Ascending aorta (tissue), 2 donors: Measurements from ENCODE around the gene ATP11A. TPM values are rescaled to one million over a fixed set of nuclear protein-coding genes. Genes with fewer than 3 reads are reported as not detected.

Experiments
- DNase-seq, 2 donors: peaks; one replicate each; pipeline ENCODE4 v3.0.0-alpha.2; 2019; ENCODE audit warnings: low spot score in 2 of 2
- H3K27ac ChIP-seq, 2 donors: fragments of 200-600 bp; sonication (generic); one replicate each; pipeline ENCODE4 v1.5.1; 2016 to 2017; ENCODE audit warnings: mild to moderate bottlenecking in 1 of 2
- H3K27me3 ChIP-seq: fragments of 200-600 bp; sonication (generic); one replicate; pipeline ENCODE4 v1.5.1; 2017
- H3K36me3 ChIP-seq, 2 donors: fragments of 200-600 bp; sonication (generic); one replicate each; pipeline ENCODE4 v1.5.1; 2016
- H3K4me1 ChIP-seq, 2 donors: fragments of 200-600 bp; sonication (generic); one replicate each; pipeline ENCODE4 v1.5.1; 2016 to 2017; ENCODE audit warnings: mild to moderate bottlenecking in 1 of 2
- H3K4me3 ChIP-seq, 2 donors: fragments of 200-600 bp; sonication (generic); one replicate each; pipeline ENCODE4 v1.5.1; 2016 to 2017; ENCODE audit warnings: mild to moderate bottlenecking in 1 of 2
- H3K9me3 ChIP-seq, 2 donors: fragments of 200-600 bp; sonication (generic); one replicate each; pipeline ENCODE4 v1.5.1; 2016
- CTCF ChIP-seq, 3 experiments: fragments of 200-600 bp in 2 of 3; fragments of 450-650 bp in 1 of 3; sonication (generic) in 2 of 3; IDR thresholded peaks; one replicate each; pipeline ENCODE4 v1.5.1; 2016 to 2019; ENCODE audit warnings: antibody characterized with exemption in 3 of 3, mild to moderate bottlenecking in 1 of 3, moderate library complexity in 1 of 3
- intact Hi-C: fragments of 100-400 bp; cut with DNase I; formaldehyde crosslinking; loops from one replicate; pipeline ENCODE4 v1.15.1; 2023
- total RNA-seq: library from RNA; depleted of rRNA; stranded (reverse); fragments of >200 nt; gene quantifications from one replicate; pipeline ENCODE4 v1.1.0, GENCODE V29; 2016

The ATP11A gene
- total RNA-seq, 1 donor from 2014 or later: 50.1 TPM

DNA sequence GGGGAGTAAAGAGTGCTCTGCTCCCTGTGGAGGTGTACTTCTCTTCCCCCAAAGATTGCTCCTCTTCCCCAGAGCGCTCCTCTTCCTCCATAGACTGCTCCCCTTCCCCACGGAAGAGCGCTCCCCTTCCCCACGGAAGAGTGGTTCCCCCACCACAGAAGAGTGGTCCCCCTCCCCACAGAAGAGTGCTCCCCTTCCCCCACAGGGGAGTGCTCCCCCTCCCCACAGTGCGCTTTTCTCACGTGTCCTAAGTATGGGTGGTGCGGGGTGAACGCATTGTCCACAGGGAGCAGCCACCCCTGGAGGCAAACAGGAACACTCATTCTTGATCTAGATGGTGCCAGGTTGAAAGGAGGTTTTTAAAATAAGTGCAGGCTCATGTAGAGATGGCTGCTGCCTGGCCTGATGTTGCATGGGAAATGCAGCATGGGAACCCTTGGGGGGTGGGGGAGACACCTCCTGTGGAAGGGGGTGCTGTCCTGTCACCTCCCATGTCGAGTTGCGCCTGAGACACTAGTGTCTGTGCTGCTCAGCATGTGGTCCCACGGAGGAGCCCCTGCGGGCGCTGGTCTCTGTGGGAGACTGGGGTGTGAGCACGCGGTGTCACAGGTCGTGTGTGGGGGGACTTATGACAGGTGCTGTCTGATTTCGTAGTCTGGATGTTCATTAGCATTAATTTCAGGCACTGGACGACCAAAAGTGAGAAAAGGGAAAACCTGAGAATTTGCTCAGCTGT is 52.2 kb downstream of the ATP11A start:
- Histone ChIP-seq H3K9me3 (peaks cover 0 to under 1% of the 10 kb centered on the region in 2 donors), H3K4me3 (no peak overlapping the region), H3K4me1 (no peaks in the 10 kb centered on the region), H3K27me3 (no peaks in the 10 kb centered on the region), H3K36me3 (no peaks in the 10 kb centered on the region), H3K27ac (no peak overlapping the region)
- intact Hi-C loops: no loop called here
- no peak for TF ChIP-seq CTCF (IDR thresholded peaks at IDR 0.05)
- DNase-seq: no peak

- no peaks in the 10 kb centered on the region for H3K4me1 ChIP-seq
- DNase-seq: no peak
- intact Hi-C loops: no loop called here
- H3K27me3 ChIP-seq: no peaks in the 10 kb centered on the region
- no peak overlapping the region for H3K27ac ChIP-seq
- H3K36me3 ChIP-seq: no peaks in the 10 kb centered on the region
- no peak overlapping the region for H3K4me3 ChIP-seq
- no peak for TF ChIP-seq CTCF (IDR thresholded peaks at IDR 0.05)
- peaks cover 0 to 3% of the 10 kb centered on the region in 2 donors for H3K9me3 ChIP-seq
Observed at GRCh38 chr13:112742583-112742982, 52.7 kb downstream of the ATP11A start.

- no peak overlapping the region for H3K4me3 ChIP-seq
- no peak overlapping the region for H3K27ac ChIP-seq
- DNase-seq: no peak
Observed at GRCh38 chr13:112743451-112744167, 53.8 kb downstream of the ATP11A start.

GRCh38 chr13:112744168-112745021 is 54.6 kb downstream of the ATP11A start:
- Histone ChIP-seq H3K36me3 (no peaks in the 10 kb centered on the region), H3K27me3 (no peaks in the 10 kb centered on the region), H3K27ac (no peak overlapping the region), H3K9me3 (peaks cover 0 to 3% of the 10 kb centered on the region in 2 donors), H3K4me3 (no peak overlapping the region), H3K4me1 (no peaks in the 10 kb centered on the region)
- no peak for TF ChIP-seq CTCF (IDR thresholded peaks at IDR 0.05)
- intact Hi-C loops: no loop called here
- DNase-seq: no peak

More at GRCh38 chr13:112743451-112744167, 53.8 kb downstream of the ATP11A start:
- peaks cover 0 to 3% of the 10 kb centered on the region in 2 donors for H3K9me3 ChIP-seq
- TF ChIP-seq CTCF (IDR thresholded peaks at IDR 0.05): no peak
- H3K27me3 ChIP-seq: no peaks in the 10 kb centered on the region
- intact Hi-C loops: no loop called here
- no peaks in the 10 kb centered on the region for H3K4me1 ChIP-seq
- H3K36me3 ChIP-seq: no peaks in the 10 kb centered on the region

DNA sequence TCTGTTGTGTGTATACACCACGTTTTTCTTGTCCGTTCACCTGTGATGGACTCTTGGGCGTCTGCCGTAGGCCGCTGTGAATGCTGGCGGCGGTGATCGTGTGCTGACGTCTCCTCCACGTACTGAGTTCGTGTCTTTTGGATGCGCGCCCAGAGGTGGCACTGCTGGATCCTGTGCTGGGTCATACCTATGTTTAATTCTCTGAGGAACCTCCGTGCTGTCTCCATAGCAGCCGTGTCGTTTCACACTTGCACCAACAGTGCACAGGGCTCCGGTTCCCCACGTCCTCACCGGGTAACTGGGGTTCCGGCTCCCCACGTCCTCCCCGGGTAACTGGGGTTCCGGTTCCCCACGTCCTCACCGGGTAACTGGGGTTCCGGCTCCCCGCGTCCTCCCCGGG is 56.2 kb downstream of the ATP11A start:
- no peak overlapping the region for H3K4me3 ChIP-seq
- TF ChIP-seq CTCF (IDR thresholded peaks at IDR 0.05): no peak
- no peak overlapping the region for H3K27ac ChIP-seq
- H3K9me3 ChIP-seq: peaks cover 0 to 3% of the 10 kb centered on the region in 2 donors
- H3K36me3 ChIP-seq: no peaks in the 10 kb centered on the region
- no peaks in the 10 kb centered on the region for H3K4me1 ChIP-seq
- DNase-seq: no peak
- intact Hi-C loops: no loop called here
- no peaks in the 10 kb centered on the region for H3K27me3 ChIP-seq
